D721Med (cell line): ENCODE results near the gene ADH7.

ENCODE experiments used
- DNase-seq: peaks from one replicate; pipeline ENCODE4 v3.0.0; 2011; ENCODE audit warnings: low spot score; ENCODE audit not compliant: insufficient read length
- FAIRE-seq: peaks from 2 replicates; lab custom pipeline; 2011; peaks lifted over from hg19 to GRCh38; lab: Jason Lieb, UNC
- TF ChIP-seq, protein P1 (sequence below): IDR thresholded peaks from 2 replicates; pipeline ENCODE4 v1.5.1; 2012; ENCODE audit warnings: mild to moderate bottlenecking, control low read depth; ENCODE audit not compliant: insufficient read depth; ENCODE audit errors: missing control alignments

ADH7 gene

DNA sequence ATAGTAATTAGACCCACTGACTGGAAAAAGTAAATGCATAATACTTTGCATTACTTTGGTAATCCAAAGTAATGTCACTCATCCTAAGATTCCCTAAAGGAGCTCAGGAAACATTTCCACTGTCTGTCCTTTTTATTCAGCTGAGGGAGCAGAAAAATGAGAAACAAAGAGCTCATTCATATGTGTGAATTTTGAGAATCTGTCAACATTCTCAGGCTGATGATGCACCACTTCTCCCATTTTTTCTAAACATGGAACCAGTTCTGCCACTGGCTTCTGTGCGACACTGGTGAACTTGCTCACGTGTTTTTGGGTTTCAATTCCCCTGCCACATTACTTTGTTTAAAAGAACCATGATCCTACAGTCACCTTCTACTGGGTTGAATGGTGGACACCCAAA, 28.4 kb upstream of the ADH7 start:
- TF ChIP-seq, protein P1, sequence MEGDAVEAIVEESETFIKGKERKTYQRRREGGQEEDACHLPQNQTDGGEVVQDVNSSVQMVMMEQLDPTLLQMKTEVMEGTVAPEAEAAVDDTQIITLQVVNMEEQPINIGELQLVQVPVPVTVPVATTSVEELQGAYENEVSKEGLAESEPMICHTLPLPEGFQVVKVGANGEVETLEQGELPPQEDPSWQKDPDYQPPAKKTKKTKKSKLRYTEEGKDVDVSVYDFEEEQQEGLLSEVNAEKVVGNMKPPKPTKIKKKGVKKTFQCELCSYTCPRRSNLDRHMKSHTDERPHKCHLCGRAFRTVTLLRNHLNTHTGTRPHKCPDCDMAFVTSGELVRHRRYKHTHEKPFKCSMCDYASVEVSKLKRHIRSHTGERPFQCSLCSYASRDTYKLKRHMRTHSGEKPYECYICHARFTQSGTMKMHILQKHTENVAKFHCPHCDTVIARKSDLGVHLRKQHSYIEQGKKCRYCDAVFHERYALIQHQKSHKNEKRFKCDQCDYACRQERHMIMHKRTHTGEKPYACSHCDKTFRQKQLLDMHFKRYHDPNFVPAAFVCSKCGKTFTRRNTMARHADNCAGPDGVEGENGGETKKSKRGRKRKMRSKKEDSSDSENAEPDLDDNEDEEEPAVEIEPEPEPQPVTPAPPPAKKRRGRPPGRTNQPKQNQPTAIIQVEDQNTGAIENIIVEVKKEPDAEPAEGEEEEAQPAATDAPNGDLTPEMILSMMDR: no peak
- DNase-seq (no peak), FAIRE-seq (no peak)

GRCh38 chr4:99462875-99463464, 27.8 kb upstream of the ADH7 start:
- FAIRE-seq: peak; percentile 72
- TF ChIP-seq, protein P1: peak; percentile 92
- DNase-seq: peak; percentile 37

DNA sequence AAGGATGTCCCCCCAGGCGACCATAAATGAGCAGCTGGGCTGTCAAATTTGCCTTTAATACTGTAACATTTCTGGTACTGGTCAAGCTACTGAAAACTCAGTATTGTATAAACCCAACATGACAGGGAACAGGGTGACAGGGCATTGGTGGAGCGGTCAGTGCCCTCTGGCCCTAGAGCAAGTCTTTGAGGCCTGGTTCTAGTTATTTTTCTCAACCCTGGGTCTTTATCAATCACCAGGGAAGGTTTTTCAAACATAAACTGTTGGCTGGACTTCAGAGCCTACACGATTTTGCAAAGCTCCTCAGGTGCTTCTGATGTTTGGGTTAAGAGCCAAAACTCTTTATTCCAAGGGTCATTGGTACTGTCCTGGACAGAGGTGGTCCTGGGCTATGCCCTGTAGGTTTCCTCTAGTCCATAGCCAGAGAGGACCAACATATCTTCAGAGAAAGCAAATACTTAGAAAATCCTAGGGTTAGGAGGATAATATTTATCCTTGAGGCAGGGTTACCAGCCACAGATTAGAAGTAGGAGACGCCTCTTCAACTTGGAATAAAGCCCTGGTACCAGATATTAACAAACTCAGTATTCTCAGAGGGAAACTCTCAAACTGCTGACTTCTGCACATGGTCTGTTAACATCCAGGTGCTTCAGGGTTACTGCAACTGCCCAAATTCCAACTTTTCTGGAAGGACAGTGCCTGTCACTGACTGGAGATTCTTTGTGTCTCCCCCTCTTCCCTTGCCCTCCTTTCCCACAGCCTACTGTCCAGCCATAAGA, 26.7 kb upstream of the ADH7 start:
- TF ChIP-seq, protein P1: no peak
- no peak for DNase-seq
- no peak for FAIRE-seq

GRCh38 chr4:99459546-99460042, 24.5 kb upstream of the ADH7 start:
- TF ChIP-seq, protein P1: no peak
- DNase-seq (no peak), FAIRE-seq (no peak)

DNA sequence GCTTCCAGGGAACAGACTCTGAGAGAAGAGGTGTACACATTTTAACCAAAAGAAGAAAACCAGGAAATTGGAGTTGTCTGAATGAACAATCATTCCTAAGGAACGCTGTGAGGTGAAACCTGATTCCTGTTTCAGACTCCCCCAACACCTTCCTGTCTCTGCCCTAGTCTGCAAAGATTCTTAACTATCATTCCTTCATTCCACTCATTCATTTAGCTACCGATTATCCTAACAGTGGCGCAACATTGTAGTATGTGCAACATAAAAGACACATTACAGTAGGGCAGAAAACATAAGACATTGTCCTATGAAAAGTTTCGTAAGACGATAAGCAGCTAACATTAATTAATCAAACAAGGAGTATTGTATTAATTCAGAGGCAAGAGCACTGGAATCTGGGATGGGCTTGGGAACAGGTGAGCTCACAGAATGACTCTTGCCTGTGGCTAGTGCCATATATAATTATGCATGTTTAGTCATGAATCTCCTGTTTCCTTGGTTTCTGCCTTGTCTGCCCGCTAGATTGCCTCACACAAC, 23.8 kb upstream of the ADH7 start:
- no peak for FAIRE-seq
- TF ChIP-seq, protein P1: no peak
- DNase-seq: no peak

DNA sequence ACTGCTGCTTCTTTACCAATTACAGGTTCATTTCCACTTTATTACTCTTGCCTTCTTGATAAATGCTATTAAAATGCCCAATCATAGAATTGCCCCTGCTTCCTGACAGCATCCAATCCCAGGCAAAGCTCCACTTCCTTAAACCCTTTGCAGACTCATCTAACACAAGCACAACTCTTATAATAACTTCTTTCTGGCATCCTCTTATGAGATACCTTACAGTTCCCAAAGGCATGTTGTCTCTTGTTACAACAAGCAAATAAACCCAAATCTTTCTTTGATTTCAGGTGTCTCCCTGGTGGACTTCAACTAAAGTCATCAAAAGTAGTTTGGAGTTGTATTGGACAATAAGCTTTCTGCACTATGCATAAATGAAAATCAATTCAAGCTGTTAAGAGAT, 22.5 kb upstream of the ADH7 start:
- no peak for DNase-seq
- TF ChIP-seq, protein P1: no peak
- no peak for FAIRE-seq
